ENCODE measurements around the gene GJA3. TPM values are rescaled to one million over a fixed set of nuclear protein-coding genes. Genes with fewer than 3 reads are reported as not detected.

Gene GJA3
- total RNA-seq, 1 experiment from 2014 or later: 3.9 TPM

GRCh38 chr13:20177049-20177831 lies 16.4 kb upstream of the GJA3 start:
- intact Hi-C loops (cut with micrococcal nuclease; ENCODE audit: unreplicated experiment): no loop called here

GRCh38 chr13:20175907-20176652 lies 15.2 kb upstream of the GJA3 start:
- no TSS peak for BruUV-seq (replicated peaks)
- DNase-seq: no peak
- no peaks in the 10 kb centered on the region for H3K27me3 Mint-ChIP-seq (ENCODE audit: unreplicated experiment)
- intact Hi-C loops (cut with micrococcal nuclease; ENCODE audit: unreplicated experiment): no loop called here
- peak overlapping the region; percentile 70 for H3K27ac Mint-ChIP-seq (ENCODE audit: unreplicated experiment)
- peaks cover 19% of the 10 kb centered on the region for H3K4me1 Mint-ChIP-seq (ENCODE audit: low read depth, unreplicated experiment)
- no peaks in the 10 kb centered on the region for H3K9me3 Mint-ChIP-seq (ENCODE audit: low read depth, unreplicated experiment)
- TF ChIP-seq CTCF (IDR thresholded peaks at IDR 0.05; ENCODE audit: unreplicated experiment): no peak
- CTCF ChIA-PET: no interaction called here
- H3K36me3 Mint-ChIP-seq (ENCODE audit: insufficient read depth, unreplicated experiment): peaks cover 8% of the 10 kb centered on the region
- no peak overlapping the region for H3K4me3 Mint-ChIP-seq (ENCODE audit: low read depth, unreplicated experiment)

More at GRCh38 chr13:20177049-20177831, 16.4 kb upstream of the GJA3 start:
- no peak for TF ChIP-seq CTCF (IDR thresholded peaks at IDR 0.05; ENCODE audit: unreplicated experiment)
- DNase-seq: no peak
- H3K36me3 Mint-ChIP-seq (ENCODE audit: insufficient read depth, unreplicated experiment): peaks cover 8% of the 10 kb centered on the region
- peaks cover 19% of the 10 kb centered on the region for H3K4me1 Mint-ChIP-seq (ENCODE audit: low read depth, unreplicated experiment)
- no peak overlapping the region for H3K27ac Mint-ChIP-seq (ENCODE audit: unreplicated experiment)
- no peaks in the 10 kb centered on the region for H3K9me3 Mint-ChIP-seq (ENCODE audit: low read depth, unreplicated experiment)
- H3K4me3 Mint-ChIP-seq (ENCODE audit: low read depth, unreplicated experiment): no peak overlapping the region
- CTCF ChIA-PET: no interaction called here
- no peaks in the 10 kb centered on the region for H3K27me3 Mint-ChIP-seq (ENCODE audit: unreplicated experiment)
- BruUV-seq (replicated peaks): no TSS peak

GRCh38 chr13:20175406-20175794 lies 14.5 kb upstream of the GJA3 start:
- Mint-ChIP-seq H3K4me3 (ENCODE audit: low read depth, unreplicated experiment) (peak overlapping the region; percentile 33), H3K27ac (ENCODE audit: unreplicated experiment) (peak overlapping the region; percentile 70), H3K36me3 (ENCODE audit: insufficient read depth, unreplicated experiment) (peaks cover 8% of the 10 kb centered on the region), H3K9me3 (ENCODE audit: low read depth, unreplicated experiment) (no peaks in the 10 kb centered on the region), H3K27me3 (ENCODE audit: unreplicated experiment) (no peaks in the 10 kb centered on the region), H3K4me1 (ENCODE audit: low read depth, unreplicated experiment) (peaks cover 19% of the 10 kb centered on the region)
- DNase-seq: no peak
- CTCF ChIA-PET: no interaction called here
- intact Hi-C loops (cut with micrococcal nuclease; ENCODE audit: unreplicated experiment): no loop called here
- TF ChIP-seq CTCF (IDR thresholded peaks at IDR 0.05; ENCODE audit: unreplicated experiment): no peak
- TSS peak; percentile 97 for BruUV-seq (replicated peaks)

GRCh38 chr13:20174656-20175405 lies 14.0 kb upstream of the GJA3 start:
- peaks cover 19% of the 10 kb centered on the region for H3K4me1 Mint-ChIP-seq (ENCODE audit: low read depth, unreplicated experiment)
- peak; percentile 86 for DNase-seq
- peak overlapping the region; percentile 33 for H3K4me3 Mint-ChIP-seq (ENCODE audit: low read depth, unreplicated experiment)
- H3K27me3 Mint-ChIP-seq (ENCODE audit: unreplicated experiment): no peaks in the 10 kb centered on the region
- H3K36me3 Mint-ChIP-seq (ENCODE audit: insufficient read depth, unreplicated experiment): peaks cover 8% of the 10 kb centered on the region
- H3K9me3 Mint-ChIP-seq (ENCODE audit: low read depth, unreplicated experiment): no peaks in the 10 kb centered on the region
- CTCF ChIA-PET: no interaction called here
- TF ChIP-seq CTCF (IDR thresholded peaks at IDR 0.05; ENCODE audit: unreplicated experiment): no peak
- peak overlapping the region; percentile 70 for H3K27ac Mint-ChIP-seq (ENCODE audit: unreplicated experiment)
- no TSS peak for BruUV-seq (replicated peaks)
- intact Hi-C loops (cut with micrococcal nuclease; ENCODE audit: unreplicated experiment): no loop called here

All from Calu3 (cell line).